WTC11 (cell line): ENCODE data around the gene ZNF283.

Experiments used
- RELA ChIP-seq: sonication (generic); formaldehyde crosslinking; IDR thresholded peaks from 2 replicates; pipeline ENCODE4 v1.8.1; 2022; ENCODE audit warnings: missing genetic modification reagents, mild to moderate bottlenecking, borderline replicate concordance
- TP53 ChIP-seq: sonication (generic); formaldehyde crosslinking; IDR thresholded peaks from 2 replicates; pipeline ENCODE4 v1.8.1; 2023; ENCODE audit warnings: mild to moderate bottlenecking, missing genetic modification reagents
- ZNF317 ChIP-seq: sonication (generic); formaldehyde crosslinking; IDR thresholded peaks from 2 replicates; pipeline ENCODE4 v1.8.1; 2023; ENCODE audit warnings: low read depth, mild to moderate bottlenecking, moderate library complexity, missing genetic modification reagents, borderline replicate concordance
- TF ChIP-seq, protein P1 (sequence below): fragments of 200-600 bp; IDR thresholded peaks from 2 replicates; pipeline ENCODE4 v1.8.0; 2022; ENCODE audit warnings: antibody characterized with exemption
- TF ChIP-seq, protein P2 (sequence below): sonication (generic); formaldehyde crosslinking; IDR thresholded peaks from 2 replicates; pipeline ENCODE4 v1.8.0; 2023; ENCODE audit warnings: missing genetic modification reagents, mild to moderate bottlenecking, borderline replicate concordance
- TF ChIP-seq, protein P3 (sequence below): fragments of 250-450 bp; sonication (Bioruptor Pico); IDR thresholded peaks from 2 replicates; pipeline ENCODE4 v1.9.0; 2021; ENCODE audit warnings: moderate library complexity, mild to moderate bottlenecking, inconsistent platforms, borderline replicate concordance

DNA sequence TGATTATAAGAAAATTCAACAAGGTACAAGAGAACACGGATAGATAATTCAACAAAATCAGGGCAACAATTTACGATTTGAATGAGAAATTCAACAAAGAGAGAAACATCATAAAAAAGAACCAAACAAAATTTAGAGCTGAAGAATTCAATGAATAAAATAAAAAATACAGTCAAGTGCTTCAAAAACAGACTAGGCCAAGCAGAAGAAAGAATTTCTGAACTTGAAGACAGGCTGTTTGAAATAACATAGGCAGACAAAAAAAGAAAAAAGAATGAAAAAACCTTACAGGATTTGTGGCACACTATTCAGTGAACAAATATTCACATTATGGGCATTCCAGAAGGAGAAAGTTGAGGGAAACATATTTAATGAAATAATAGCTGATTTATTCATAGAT is 31.1 kb downstream of the ZNF283 start:
- TF ChIP-seq, protein P1, sequence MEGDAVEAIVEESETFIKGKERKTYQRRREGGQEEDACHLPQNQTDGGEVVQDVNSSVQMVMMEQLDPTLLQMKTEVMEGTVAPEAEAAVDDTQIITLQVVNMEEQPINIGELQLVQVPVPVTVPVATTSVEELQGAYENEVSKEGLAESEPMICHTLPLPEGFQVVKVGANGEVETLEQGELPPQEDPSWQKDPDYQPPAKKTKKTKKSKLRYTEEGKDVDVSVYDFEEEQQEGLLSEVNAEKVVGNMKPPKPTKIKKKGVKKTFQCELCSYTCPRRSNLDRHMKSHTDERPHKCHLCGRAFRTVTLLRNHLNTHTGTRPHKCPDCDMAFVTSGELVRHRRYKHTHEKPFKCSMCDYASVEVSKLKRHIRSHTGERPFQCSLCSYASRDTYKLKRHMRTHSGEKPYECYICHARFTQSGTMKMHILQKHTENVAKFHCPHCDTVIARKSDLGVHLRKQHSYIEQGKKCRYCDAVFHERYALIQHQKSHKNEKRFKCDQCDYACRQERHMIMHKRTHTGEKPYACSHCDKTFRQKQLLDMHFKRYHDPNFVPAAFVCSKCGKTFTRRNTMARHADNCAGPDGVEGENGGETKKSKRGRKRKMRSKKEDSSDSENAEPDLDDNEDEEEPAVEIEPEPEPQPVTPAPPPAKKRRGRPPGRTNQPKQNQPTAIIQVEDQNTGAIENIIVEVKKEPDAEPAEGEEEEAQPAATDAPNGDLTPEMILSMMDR, result no peak
- TF ChIP-seq ZNF317 (CRISPR knock-in tag), result no peak
- TF ChIP-seq, protein P2, sequence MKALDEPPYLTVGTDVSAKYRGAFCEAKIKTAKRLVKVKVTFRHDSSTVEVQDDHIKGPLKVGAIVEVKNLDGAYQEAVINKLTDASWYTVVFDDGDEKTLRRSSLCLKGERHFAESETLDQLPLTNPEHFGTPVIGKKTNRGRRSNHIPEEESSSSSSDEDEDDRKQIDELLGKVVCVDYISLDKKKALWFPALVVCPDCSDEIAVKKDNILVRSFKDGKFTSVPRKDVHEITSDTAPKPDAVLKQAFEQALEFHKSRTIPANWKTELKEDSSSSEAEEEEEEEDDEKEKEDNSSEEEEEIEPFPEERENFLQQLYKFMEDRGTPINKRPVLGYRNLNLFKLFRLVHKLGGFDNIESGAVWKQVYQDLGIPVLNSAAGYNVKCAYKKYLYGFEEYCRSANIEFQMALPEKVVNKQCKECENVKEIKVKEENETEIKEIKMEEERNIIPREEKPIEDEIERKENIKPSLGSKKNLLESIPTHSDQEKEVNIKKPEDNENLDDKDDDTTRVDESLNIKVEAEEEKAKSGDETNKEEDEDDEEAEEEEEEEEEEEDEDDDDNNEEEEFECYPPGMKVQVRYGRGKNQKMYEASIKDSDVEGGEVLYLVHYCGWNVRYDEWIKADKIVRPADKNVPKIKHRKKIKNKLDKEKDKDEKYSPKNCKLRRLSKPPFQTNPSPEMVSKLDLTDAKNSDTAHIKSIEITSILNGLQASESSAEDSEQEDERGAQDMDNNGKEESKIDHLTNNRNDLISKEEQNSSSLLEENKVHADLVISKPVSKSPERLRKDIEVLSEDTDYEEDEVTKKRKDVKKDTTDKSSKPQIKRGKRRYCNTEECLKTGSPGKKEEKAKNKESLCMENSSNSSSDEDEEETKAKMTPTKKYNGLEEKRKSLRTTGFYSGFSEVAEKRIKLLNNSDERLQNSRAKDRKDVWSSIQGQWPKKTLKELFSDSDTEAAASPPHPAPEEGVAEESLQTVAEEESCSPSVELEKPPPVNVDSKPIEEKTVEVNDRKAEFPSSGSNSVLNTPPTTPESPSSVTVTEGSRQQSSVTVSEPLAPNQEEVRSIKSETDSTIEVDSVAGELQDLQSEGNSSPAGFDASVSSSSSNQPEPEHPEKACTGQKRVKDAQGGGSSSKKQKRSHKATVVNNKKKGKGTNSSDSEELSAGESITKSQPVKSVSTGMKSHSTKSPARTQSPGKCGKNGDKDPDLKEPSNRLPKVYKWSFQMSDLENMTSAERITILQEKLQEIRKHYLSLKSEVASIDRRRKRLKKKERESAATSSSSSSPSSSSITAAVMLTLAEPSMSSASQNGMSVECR (CRISPR knock-in tag), result no peak
- no peak for TF ChIP-seq TP53 (CRISPR knock-in tag)
- TF ChIP-seq, protein P3, sequence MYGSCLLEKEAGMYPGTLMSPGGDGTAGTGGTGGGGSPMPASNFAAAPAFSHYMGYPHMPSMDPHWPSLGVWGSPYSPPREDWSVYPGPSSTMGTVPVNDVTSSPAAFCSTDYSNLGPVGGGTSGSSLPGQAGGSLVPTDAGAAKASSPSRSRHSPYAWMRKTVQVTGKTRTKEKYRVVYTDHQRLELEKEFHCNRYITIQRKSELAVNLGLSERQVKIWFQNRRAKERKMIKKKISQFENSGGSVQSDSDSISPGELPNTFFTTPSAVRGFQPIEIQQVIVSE (CRISPR knock-in tag), result no peak
- TF ChIP-seq RELA (CRISPR knock-in tag), result no peak
